ENCODE data around the gene MYO9B.

The MYO9B gene

DNA sequence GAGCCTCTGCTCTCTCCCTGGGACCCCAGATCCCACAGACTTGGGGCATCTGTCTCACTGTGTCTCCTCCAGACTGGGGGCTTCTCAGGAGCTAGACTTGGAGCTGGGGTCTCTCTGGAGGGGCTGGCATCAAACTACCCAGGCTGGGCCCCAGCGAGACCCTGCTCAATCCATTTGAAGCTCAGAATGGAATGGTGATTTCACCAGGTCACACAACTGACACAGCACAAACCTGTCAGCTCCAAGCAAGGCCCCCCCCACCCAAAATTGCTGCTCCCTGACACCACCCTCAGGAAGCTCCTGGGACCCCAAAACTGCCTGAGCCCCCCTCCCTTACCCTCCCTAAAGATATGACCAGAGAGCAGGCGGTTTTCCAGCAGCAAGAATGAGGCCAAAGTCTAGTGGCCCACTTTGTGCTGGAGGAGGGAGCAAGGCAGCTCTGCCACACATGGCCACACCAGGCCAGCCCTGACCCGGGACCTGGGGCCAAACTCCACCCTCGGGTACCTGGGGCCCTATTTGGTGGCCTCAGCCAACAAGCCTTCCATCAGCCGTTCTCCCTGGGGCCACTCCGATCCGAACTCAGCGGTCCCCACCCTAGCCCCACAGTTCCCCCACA, 167.7 kb downstream of the MYO9B start:
- TF ChIP-seq, protein P1, sequence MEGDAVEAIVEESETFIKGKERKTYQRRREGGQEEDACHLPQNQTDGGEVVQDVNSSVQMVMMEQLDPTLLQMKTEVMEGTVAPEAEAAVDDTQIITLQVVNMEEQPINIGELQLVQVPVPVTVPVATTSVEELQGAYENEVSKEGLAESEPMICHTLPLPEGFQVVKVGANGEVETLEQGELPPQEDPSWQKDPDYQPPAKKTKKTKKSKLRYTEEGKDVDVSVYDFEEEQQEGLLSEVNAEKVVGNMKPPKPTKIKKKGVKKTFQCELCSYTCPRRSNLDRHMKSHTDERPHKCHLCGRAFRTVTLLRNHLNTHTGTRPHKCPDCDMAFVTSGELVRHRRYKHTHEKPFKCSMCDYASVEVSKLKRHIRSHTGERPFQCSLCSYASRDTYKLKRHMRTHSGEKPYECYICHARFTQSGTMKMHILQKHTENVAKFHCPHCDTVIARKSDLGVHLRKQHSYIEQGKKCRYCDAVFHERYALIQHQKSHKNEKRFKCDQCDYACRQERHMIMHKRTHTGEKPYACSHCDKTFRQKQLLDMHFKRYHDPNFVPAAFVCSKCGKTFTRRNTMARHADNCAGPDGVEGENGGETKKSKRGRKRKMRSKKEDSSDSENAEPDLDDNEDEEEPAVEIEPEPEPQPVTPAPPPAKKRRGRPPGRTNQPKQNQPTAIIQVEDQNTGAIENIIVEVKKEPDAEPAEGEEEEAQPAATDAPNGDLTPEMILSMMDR (IDR thresholded peaks at IDR 0.05; ENCODE audit: insufficient read depth, low read length, poor library complexity, severe bottlenecking), result no peak
- DNase-seq (ENCODE audit: extremely low read depth, insufficient read length), result no peak
- Histone ChIP-seq H3K27me3 (replicated peaks; ENCODE audit: control insufficient read depth, insufficient read depth, low read length) (no peaks in the 10 kb centered on the region), H3K36me3 (ENCODE audit: control insufficient read depth, insufficient read depth, low read length) (no peaks in the 10 kb centered on the region), H3K4me3 (replicated peaks; ENCODE audit: low read depth, low read length) (peak overlapping the region; percentile 73)

DNA sequence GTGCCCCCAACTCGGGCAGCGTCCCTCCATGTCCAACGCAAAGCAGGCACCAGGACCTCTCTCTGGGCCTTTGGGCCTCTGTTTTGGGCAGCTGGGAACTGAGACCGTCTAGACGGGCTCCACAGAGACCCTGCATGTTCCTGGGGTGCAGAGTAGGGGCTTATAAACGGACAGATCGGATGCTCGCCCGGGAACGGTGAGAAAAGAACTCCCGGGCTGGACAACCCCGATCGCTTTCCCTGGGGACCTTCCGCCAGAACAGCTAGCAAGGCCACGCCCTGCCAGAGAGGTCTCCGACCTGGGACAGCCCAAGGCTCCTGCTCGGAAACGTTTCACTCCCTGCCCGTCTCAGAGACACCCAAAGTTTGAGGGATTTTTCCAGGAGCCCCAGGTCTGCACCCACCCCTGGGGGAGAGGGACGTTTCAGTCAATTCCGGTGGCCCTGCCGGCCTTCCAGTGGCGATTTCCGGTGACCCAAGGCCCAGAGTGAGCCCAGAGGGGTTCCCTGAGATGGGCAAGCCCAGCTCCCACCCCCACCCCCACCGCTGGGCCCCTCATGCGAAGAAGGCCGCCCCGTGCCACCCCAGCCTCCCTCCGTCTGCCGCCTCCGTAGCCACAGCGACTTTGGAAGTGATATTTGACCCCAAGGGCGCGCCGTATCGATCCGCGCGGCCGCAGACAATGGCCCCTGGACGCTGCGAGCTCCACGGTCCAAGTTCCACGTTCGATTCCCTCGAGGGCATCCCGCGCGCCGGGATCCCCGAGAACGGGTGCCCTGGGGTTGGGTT, 168.4 kb downstream of the MYO9B start:
- H3K27me3 ChIP-seq (replicated peaks; ENCODE audit: control insufficient read depth, insufficient read depth, low read length), result no peaks in the 10 kb centered on the region
- TF ChIP-seq, protein P1 (IDR thresholded peaks at IDR 0.05; ENCODE audit: insufficient read depth, low read length, poor library complexity, severe bottlenecking), result no peak
- no peak for DNase-seq (ENCODE audit: extremely low read depth, insufficient read length)
- no peaks in the 10 kb centered on the region for H3K36me3 ChIP-seq (ENCODE audit: control insufficient read depth, insufficient read depth, low read length)
- H3K4me3 ChIP-seq (replicated peaks; ENCODE audit: low read depth, low read length), result peak overlapping the region; percentile 73

DNA sequence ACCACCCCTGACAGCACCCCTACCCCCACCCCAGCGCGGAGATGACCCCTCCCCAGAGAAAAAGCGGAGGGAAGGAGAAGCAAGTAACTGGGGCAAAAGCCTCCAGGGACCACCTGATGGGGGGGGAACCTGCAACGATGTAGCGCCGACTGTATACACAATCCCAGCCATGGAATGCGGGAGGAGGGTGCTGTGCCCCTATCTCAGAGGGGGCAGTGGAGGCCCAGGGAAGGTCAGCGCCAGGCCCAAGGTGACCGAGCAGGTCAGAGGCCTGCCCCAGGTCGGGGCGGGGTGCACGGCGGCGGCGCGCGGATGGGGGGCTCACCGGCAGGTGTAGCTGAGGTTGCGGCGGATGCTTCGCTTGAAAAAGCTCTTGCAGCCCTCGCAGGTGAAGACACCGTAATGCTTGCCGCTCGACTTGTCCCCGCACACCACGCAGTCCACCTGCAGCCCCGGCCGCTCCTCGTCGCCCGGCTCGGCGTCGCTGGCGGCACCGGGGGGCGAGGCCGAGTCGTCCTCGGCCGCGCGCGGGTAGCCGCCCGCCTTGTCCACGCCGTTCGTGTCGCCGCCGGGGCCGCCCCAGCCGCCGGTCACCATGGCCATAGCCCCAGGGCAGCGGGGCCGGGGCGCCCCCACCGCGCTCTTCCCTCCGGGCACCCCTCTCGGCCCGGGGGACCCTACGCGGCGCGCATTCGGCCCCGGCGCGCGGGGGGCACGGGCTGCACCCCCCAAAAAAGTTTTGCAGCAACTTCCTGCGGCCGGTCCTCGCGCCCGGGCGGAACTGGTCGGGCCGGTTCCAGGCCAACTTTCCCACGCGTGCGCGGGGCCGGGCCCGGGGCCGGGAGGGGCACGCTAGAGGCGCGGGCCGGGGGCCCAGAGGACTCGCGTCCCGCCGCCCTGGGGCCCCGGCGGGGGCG, 169.3 kb downstream of the MYO9B start:
- TF ChIP-seq, protein P1 (IDR thresholded peaks at IDR 0.05; ENCODE audit: insufficient read depth, low read length, poor library complexity, severe bottlenecking), result no peak

DNA sequence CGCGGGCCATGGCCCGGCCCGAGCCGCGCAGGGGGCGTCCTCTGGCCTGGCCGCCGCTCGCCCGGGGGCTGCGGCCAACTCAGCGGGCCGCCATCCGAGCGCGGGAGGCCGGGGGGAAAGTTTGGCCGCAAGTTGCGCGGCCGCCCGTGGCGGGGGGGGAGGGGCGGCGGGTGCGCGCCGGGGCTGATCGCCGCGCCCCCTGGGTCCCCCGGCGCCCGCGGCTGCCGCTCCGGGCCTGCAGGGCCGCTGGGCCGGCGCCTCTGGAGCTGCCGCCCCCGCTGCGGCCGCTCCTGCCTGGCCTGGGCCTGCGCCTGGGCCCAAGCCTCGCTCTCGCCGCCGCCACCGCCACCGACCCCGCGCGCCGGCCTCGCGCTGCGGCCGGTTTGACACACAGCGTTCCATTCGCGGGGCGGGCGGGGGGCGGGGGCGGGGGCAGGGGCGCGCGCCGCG, 170.0 kb downstream of the MYO9B start, which contains the start of gene NR2F6:
Gene NR2F6, minus strand, starts transcription at position 385 of the 450 bp plus-strand sequence. CDS start 699 bp downstream, outside the sequence.
- H3K4me3 ChIP-seq (replicated peaks; ENCODE audit: low read depth, low read length), result peak within 1 kb of the TSS; percentile 73
- TF ChIP-seq, protein P1 (IDR thresholded peaks at IDR 0.05; ENCODE audit: insufficient read depth, low read length, poor library complexity, severe bottlenecking), result no peak
- no peak for DNase-seq (ENCODE audit: extremely low read depth, insufficient read length)
- H3K36me3 ChIP-seq (ENCODE audit: control insufficient read depth, insufficient read depth, low read length), result no peaks in the 10 kb centered on the region
- H3K27me3 ChIP-seq (replicated peaks; ENCODE audit: control insufficient read depth, insufficient read depth, low read length), result no peaks in the 10 kb centered on the region

More for the DNA sequence above, 169.3 kb downstream of the MYO9B start:
- DNase-seq (ENCODE audit: extremely low read depth, insufficient read length), result no peak
- no peaks in the 10 kb centered on the region for H3K27me3 ChIP-seq (replicated peaks; ENCODE audit: control insufficient read depth, insufficient read depth, low read length)
- H3K4me3 ChIP-seq (replicated peaks; ENCODE audit: low read depth, low read length), result peak overlapping the region; percentile 73
- no peaks in the 10 kb centered on the region for H3K36me3 ChIP-seq (ENCODE audit: control insufficient read depth, insufficient read depth, low read length)

DNA sequence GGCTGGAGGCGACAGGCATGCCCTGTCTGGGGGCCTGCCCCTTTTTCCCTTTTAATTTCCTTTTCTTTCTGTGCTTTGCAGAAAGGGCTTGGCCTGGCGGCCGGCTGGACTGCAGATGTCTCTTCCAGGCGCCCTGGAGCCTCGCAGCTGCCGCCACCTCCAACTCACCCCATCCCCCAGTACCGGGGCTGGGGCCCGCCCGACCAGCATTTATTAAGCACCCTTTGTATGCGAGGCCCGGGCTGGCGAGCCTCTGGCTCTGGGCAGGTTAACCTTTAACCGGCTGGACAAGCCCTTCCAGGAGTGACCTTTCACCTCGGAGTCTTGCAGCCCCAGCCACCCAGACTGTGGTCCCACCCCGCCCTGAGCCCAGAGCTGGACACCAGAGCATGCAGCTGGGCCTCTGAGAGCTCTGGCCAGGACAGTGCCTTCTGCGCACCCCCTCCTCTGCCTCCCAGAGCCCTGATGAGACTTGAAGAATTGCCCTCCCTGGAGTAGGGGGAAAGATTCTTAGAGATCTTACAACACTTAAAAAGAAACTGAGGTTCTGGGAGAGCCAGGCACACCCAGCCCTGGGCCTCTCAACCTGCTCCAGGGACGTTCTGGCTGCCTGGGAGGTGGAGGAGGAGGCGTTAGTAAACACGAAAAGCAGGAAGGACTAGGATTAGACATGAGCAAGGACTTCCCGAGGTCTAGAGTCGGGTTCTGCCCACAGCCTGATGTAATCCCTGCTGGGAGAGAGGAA, 171.3 kb downstream of the MYO9B start:
- peak overlapping the region; percentile 62 for H3K4me3 ChIP-seq (replicated peaks; ENCODE audit: low read depth, low read length)
- no peaks in the 10 kb centered on the region for H3K27me3 ChIP-seq (replicated peaks; ENCODE audit: control insufficient read depth, insufficient read depth, low read length)
- TF ChIP-seq, protein P1 (IDR thresholded peaks at IDR 0.05; ENCODE audit: insufficient read depth, low read length, poor library complexity, severe bottlenecking), result no peak
- no peak for DNase-seq (ENCODE audit: extremely low read depth, insufficient read length)
- no peaks in the 10 kb centered on the region for H3K36me3 ChIP-seq (ENCODE audit: control insufficient read depth, insufficient read depth, low read length)
